Esophagus muscularis mucosa (tissue), 4 donors: ENCODE measurements around the gene ARID2. TPM values are rescaled to one million over a fixed set of nuclear protein-coding genes. Genes with fewer than 3 reads are reported as not detected.

Source experiments
- DNase-seq: peaks from one replicate; pipeline ENCODE4 v3.0.0-alpha.2; 2017; ENCODE audit errors: extremely low spot score
- H3K27ac ChIP-seq, 4 donors: fragments of 200-600 bp; sonication (generic); replicated peaks in 1 of 4; 1 replicate in 3 of 4; 2 replicates in 1 of 4; pipeline ENCODE4 v1.5.1; 2016 to 2019; ENCODE audit warnings: mild to moderate bottlenecking in 1 of 4
- H3K27me3 ChIP-seq, 4 donors: fragments of 200-600 bp; sonication (generic); one replicate each; pipeline versions ENCODE4 v1.5.1 to v1.6.0; 2016 to 2019
- H3K36me3 ChIP-seq, 4 donors: fragments of 200-600 bp; sonication (generic); one replicate each; pipeline ENCODE4 v1.5.1; 2016 to 2019
- H3K4me1 ChIP-seq, 4 donors: fragments of 200-600 bp; sonication (generic); one replicate each; pipeline ENCODE4 v1.5.1; 2016 to 2019
- H3K4me3 ChIP-seq, 4 donors: fragments of 200-600 bp; sonication (generic); 1 replicate in 2 of 4; 2 replicates in 2 of 4; pipeline ENCODE4 v1.5.1; 2016 to 2019; ENCODE audit warnings: mild to moderate bottlenecking in 4 of 4, moderate library complexity in 1 of 4
- H3K9me3 ChIP-seq, 4 donors: fragments of 200-600 bp; sonication (generic); 1 replicate in 3 of 4; 2 replicates in 1 of 4; pipeline ENCODE4 v1.5.1; 2016 to 2019
- EP300 ChIP-seq: sonication (generic); formaldehyde crosslinking; IDR thresholded peaks from one replicate; pipeline ENCODE4 v1.6.1; 2017; ENCODE audit warnings: antibody characterized with exemption
- POLR2A ChIP-seq: fragments of 450-650 bp; IDR thresholded peaks from one replicate; pipeline ENCODE4 v1.6.1; 2017; ENCODE audit warnings: antibody characterized with exemption, moderate library complexity, mild to moderate bottlenecking, low read depth
- POLR2AphosphoS5 ChIP-seq, 2 donors: sonication (generic); formaldehyde crosslinking; IDR thresholded peaks; one replicate each; pipeline ENCODE4 v1.6.1; 2017; ENCODE audit warnings: antibody characterized with exemption in 2 of 2
- WGBS: methylation state at CpG from one replicate; pipeline ENCODE4 v1.1.5; 2018; 5-methylcytosine and 5-hydroxymethylcytosine counted together
- intact Hi-C: fragments of 100-400 bp; cut with DNase I; formaldehyde crosslinking; loops from one replicate; pipeline ENCODE4 v1.15.1; 2023
- total RNA-seq, 4 donors: library from RNA; depleted of rRNA; stranded (reverse); fragments of >200 nt; gene quantifications; one replicate each; pipeline versions ENCODE4 v1.1.0 to v1.2.1, GENCODE V29; 2016
- TF ChIP-seq, protein P1 (sequence below), 3 experiments: fragments of 200-600 bp in 2 of 3; fragments of 450-650 bp in 1 of 3; sonication (generic) in 2 of 3; IDR thresholded peaks; one replicate each; pipeline ENCODE4 v1.5.1; 2017 to 2019; ENCODE audit warnings: antibody characterized with exemption in 3 of 3, mild to moderate bottlenecking in 2 of 3, moderate library complexity in 1 of 3

Gene ARID2
- total RNA-seq, 4 donors from 2014 or later = 24.0 to 45.3 (median 33.0) TPM

GRCh38 chr12:45879363-45879895, 149.9 kb downstream of the ARID2 start:
- intact Hi-C loops = no loop called here
- 64% methylated on average over 2 of the region's 2 CpGs for WGBS
- peak overlapping the region in 3 of 4 donors; percentile 9 to 47 (median 16) for H3K27ac ChIP-seq

DNA sequence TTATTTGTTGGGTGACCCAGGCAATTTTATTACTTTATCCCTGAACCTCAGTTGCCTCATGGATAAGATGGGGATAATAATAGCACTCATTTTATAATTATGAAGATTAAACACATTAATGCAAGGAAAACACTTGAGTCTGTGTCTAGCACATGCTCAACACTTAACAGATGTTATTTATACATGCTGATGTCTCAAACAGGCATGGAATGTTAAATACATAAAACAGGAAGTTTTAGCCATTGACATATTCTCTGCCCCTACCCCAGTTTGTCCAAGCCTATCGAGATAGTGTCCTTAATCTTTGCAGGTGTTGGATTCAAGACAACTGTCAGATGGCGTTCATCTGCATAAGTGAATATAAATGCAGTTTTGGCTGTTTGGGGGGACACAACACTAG, 151.0 kb downstream of the ARID2 start:
- DNase-seq = no peak
- Histone ChIP-seq H3K4me1 (peaks cover 17 to 25% (median 20%) of the 10 kb centered on the region in 4 donors), H3K36me3 (peaks cover 12 to 29% (median 15%) of the 10 kb centered on the region in 4 donors), H3K27me3 (no peaks in the 10 kb centered on the region), H3K27ac (no peak overlapping the region), H3K4me3 (no peak overlapping the region), H3K9me3 (no peaks in the 10 kb centered on the region)
- TF ChIP-seq EP300 = no peak
- TF ChIP-seq POLR2AphosphoS5 (IDR thresholded peaks at IDR 0.05) = no peak
- TF ChIP-seq POLR2A = no peak
- TF ChIP-seq, protein P1, sequence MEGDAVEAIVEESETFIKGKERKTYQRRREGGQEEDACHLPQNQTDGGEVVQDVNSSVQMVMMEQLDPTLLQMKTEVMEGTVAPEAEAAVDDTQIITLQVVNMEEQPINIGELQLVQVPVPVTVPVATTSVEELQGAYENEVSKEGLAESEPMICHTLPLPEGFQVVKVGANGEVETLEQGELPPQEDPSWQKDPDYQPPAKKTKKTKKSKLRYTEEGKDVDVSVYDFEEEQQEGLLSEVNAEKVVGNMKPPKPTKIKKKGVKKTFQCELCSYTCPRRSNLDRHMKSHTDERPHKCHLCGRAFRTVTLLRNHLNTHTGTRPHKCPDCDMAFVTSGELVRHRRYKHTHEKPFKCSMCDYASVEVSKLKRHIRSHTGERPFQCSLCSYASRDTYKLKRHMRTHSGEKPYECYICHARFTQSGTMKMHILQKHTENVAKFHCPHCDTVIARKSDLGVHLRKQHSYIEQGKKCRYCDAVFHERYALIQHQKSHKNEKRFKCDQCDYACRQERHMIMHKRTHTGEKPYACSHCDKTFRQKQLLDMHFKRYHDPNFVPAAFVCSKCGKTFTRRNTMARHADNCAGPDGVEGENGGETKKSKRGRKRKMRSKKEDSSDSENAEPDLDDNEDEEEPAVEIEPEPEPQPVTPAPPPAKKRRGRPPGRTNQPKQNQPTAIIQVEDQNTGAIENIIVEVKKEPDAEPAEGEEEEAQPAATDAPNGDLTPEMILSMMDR (IDR thresholded peaks at IDR 0.05) = no peak
- intact Hi-C loops = no loop called here
- 77% methylated on average over 2 of the region's 2 CpGs for WGBS

More at GRCh38 chr12:45879363-45879895, 149.9 kb downstream of the ARID2 start:
- no peak for TF ChIP-seq POLR2A
- TF ChIP-seq, protein P1 (IDR thresholded peaks at IDR 0.05) = no peak
- no peak for TF ChIP-seq POLR2AphosphoS5 (IDR thresholded peaks at IDR 0.05)
- TF ChIP-seq EP300 = no peak
- peaks cover 22 to 35% (median 24%) of the 10 kb centered on the region in 4 donors for H3K36me3 ChIP-seq
- no peak overlapping the region for H3K4me3 ChIP-seq
- no peaks in the 10 kb centered on the region for H3K9me3 ChIP-seq
- H3K4me1 ChIP-seq = peaks cover 17 to 25% (median 20%) of the 10 kb centered on the region in 4 donors
- no peaks in the 10 kb centered on the region for H3K27me3 ChIP-seq
- DNase-seq = no peak

GRCh38 chr12:45883187-45883586, 153.7 kb downstream of the ARID2 start:
- intact Hi-C loops = no loop called here
- no peak for TF ChIP-seq EP300
- TF ChIP-seq, protein P1 (IDR thresholded peaks at IDR 0.05) = no peak
- no peak for TF ChIP-seq POLR2A
- TF ChIP-seq POLR2AphosphoS5 (IDR thresholded peaks at IDR 0.05) = no peak
- Histone ChIP-seq H3K4me1 (peaks cover 14 to 17% (median 16%) of the 10 kb centered on the region in 4 donors), H3K9me3 (no peaks in the 10 kb centered on the region), H3K36me3 (peaks cover 0 to 30% (median 20%) of the 10 kb centered on the region in 4 donors), H3K4me3 (no peak overlapping the region), H3K27ac (no peak overlapping the region), H3K27me3 (no peaks in the 10 kb centered on the region)
- 95% methylated on average over 1 of the region's 1 CpG for WGBS
- DNase-seq = no peak

GRCh38 chr12:45886685-45887084, 157.2 kb downstream of the ARID2 start:
- no peak overlapping the region for H3K4me3 ChIP-seq
- no peaks in the 10 kb centered on the region for H3K9me3 ChIP-seq
- WGBS = 100% methylated on average over 1 of the region's 1 CpG
- intact Hi-C loops = no loop called here
- H3K27ac ChIP-seq = no peak overlapping the region
- H3K4me1 ChIP-seq = no peaks in the 10 kb centered on the region
- peaks cover 1 to 19% (median 17%) of the 10 kb centered on the region in 4 donors for H3K36me3 ChIP-seq
- no peak for DNase-seq
- TF ChIP-seq POLR2A = no peak
- TF ChIP-seq, protein P1 (IDR thresholded peaks at IDR 0.05) = no peak
- TF ChIP-seq EP300 = no peak
- no peak for TF ChIP-seq POLR2AphosphoS5 (IDR thresholded peaks at IDR 0.05)
- no peaks in the 10 kb centered on the region for H3K27me3 ChIP-seq

DNA sequence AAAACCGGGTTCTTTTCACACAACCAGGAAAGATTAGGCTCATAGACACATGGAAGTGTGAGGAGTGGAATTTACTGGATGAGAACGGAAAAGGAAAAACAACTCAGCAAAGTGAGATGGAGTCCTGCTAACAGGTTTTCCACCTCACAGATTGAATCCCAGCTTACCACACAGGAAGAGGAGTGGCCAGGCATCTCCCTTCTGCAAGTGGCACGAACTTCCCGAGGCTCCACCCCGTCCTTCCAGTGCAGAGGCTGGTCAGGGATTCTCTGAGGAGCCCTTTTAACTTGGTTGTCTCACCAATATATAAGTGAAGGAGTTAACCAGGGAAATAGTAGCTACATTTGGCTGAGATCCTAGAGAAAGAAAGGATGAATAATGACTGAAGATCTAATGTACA, 158.0 kb downstream of the ARID2 start:
- no peaks in the 10 kb centered on the region for H3K4me1 ChIP-seq
- no peak for DNase-seq
- intact Hi-C loops = no loop called here
- peaks cover 6 to 28% (median 22%) of the 10 kb centered on the region in 4 donors for H3K36me3 ChIP-seq
- H3K27ac ChIP-seq = no peak overlapping the region
- H3K9me3 ChIP-seq = no peaks in the 10 kb centered on the region
- H3K27me3 ChIP-seq = no peaks in the 10 kb centered on the region
- WGBS = 83% methylated on average over 5 of the region's 5 CpGs
- TF ChIP-seq EP300 (no peak), POLR2A (no peak), POLR2AphosphoS5 (IDR thresholded peaks at IDR 0.05) (no peak)
- TF ChIP-seq, protein P1 (IDR thresholded peaks at IDR 0.05) = no peak
- H3K4me3 ChIP-seq = no peak overlapping the region
